ENCODE data around the gene TNRC6A. TPM values are rescaled to one million over a fixed set of nuclear protein-coding genes. Genes with fewer than 3 reads are reported as not detected.
"Not testable (repeated sequence)": the region's sequence is repeated elsewhere in the genome, so short reads cannot be mapped to it uniquely, and the experiment has no call there.

TNRC6A gene
- total and polyA plus RNA-seq, 2 of the 13 experiments (the other 11 are each of a cell fraction or from before 2014, with no cell fraction given), result 30.9 to 43.6 TPM

DNA sequence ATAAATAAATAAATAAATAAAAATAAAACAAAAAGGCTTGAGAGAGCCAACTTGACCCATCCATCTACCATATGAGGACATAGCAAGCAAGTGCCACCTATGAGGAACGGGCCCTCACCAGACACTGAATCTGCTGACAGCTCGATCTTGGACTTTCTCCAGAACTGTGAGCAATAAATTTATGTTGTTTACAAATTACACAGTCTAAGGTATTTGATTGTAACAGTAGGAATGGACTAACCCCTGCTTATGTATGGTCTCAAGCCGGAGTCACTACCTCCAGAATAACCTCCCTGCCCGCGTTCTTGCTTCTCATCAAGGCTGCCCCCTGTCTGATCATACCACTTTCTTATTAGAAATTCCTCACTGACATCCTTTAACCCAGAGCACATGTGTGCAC, 126.2 kb downstream of the TNRC6A start (continued):
- no peak for TF ChIP-seq HNRNPK (IDR thresholded peaks at IDR 0.05; ENCODE audit: low read depth, low read length, poor library complexity, severe bottlenecking)
- TF ChIP-seq ARHGAP35 (CRISPR knock-in tag; IDR thresholded peaks at IDR 0.05; ENCODE audit: borderline replicate concordance), result no peak
- TF ChIP-seq ZFYVE20 (CRISPR knock-in tag; IDR thresholded peaks at IDR 0.05; ENCODE audit: borderline replicate concordance, low read depth), result no peak
- no peak for TF ChIP-seq ZNF709 (CRISPR knock-in tag; IDR thresholded peaks at IDR 0.05)
- TF ChIP-seq, protein P1, sequence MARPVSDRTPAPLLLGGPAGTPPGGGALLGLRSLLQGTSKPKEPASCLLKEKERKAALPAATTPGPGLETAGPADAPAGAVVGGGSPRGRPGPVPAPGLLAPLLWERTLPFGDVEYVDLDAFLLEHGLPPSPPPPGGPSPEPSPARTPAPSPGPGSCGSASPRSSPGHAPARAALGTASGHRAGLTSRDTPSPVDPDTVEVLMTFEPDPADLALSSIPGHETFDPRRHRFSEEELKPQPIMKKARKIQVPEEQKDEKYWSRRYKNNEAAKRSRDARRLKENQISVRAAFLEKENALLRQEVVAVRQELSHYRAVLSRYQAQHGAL (CRISPR knock-in tag; IDR thresholded peaks at IDR 0.05; ENCODE audit: not compliant biosample characterization), result no peak
- no peak for TF ChIP-seq MBD4 (IDR thresholded peaks at IDR 0.05; ENCODE audit: borderline replicate concordance, low read length)
- no peak for TF ChIP-seq CBX2 (IDR thresholded peaks at IDR 0.05; ENCODE audit: low read depth, low read length)
- no peak for TF ChIP-seq CBX2 (CRISPR knock-in tag; IDR thresholded peaks at IDR 0.05; ENCODE audit: low read depth)
- no peak for TF ChIP-seq ZNF605 (CRISPR knock-in tag; IDR thresholded peaks at IDR 0.05)

DNA sequence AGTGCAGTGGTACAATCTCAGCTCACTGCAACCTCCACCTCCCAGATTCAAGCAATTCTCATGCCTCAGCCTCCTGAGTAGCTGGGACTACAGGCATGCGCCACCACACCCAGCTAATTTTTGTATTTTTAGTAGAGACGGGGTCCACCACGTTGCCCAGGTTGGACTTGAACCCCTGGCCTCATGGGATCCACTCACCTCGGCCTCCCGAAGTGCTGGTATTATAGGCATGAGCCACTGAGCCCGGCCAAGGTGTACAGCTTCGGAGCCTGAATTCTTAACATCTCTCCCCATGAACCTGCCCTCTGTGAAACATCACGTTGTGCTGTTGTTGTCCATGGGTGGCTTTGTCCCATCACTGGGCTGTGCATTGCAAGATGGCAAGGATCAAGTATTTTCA, 127.4 kb downstream of the TNRC6A start:
- H4K20me1 ChIP-seq (ENCODE audit: insufficient read depth, low read length); H3K4me2 ChIP-seq (ENCODE audit: low read depth, low read length); CTCF ChIA-PET (ENCODE audit: low intra/inter-chr PET ratio, low total read pairs); in situ Hi-C loops (cut with HindIII; ENCODE audit: extremely low pct_ligation_motif_present, low pct_unique_long_range_greater_than_20kb); FAIRE-seq; H3K27me3 ChIP-seq (ENCODE audit: control insufficient read depth in 1 of 2, insufficient read depth in 2 of 2, low read length in 2 of 2); DNase-seq (ENCODE audit: low spot score); H3K9ac ChIP-seq (ENCODE audit: insufficient read depth, low read depth, low read length); H3K36me3 ChIP-seq (replicated peaks in 1 of 2; ENCODE audit: control insufficient read depth in 1 of 2, insufficient read depth in 2 of 2, low read length in 2 of 2); intact Hi-C loops (cut with micrococcal nuclease; ENCODE audit: unreplicated experiment); ATAC-seq; H3K27ac ChIP-seq (ENCODE audit: extremely low read length, insufficient read depth, low read length); H3K4me3 ChIP-seq (replicated peaks in 1 of 3; ENCODE audit: insufficient read depth in 1 of 3, low read depth in 2 of 3, low read length in 3 of 3); H3K79me2 ChIP-seq (ENCODE audit: insufficient read depth, low read length); H3K9me3 ChIP-seq (ENCODE audit: low read length); BruUV-seq (replicated peaks); POLR2A ChIA-PET; H2AFZ ChIP-seq (ENCODE audit: low read length): not testable (repeated sequence)
- peaks cover 29% of the 10 kb centered on the region for H3K4me1 ChIP-seq (ENCODE audit: insufficient read depth, low read length)
- 59% methylated on average over 8 of the region's 8 CpGs for WGBS (ENCODE audit: low lambda C conversion rate)
